SK-MEL-5 (cell line): ENCODE data around the gene UVRAG. TPM values are rescaled to one million over a fixed set of nuclear protein-coding genes. Genes with fewer than 3 reads are reported as not detected.

Source experiments
- DNase-seq: peaks from one replicate; pipeline ENCODE4 v3.0.0-alpha.2; 2016; ENCODE audit warnings: low read depth, low spot score
- in situ Hi-C: cut with HindIII; loops from 2 replicates; pipeline ENCODE4 v1.10.0; 2016; ENCODE audit warnings: low sequenced_read_pairs, high pct_unique_total_duplicates, low pct_unique_long_range_greater_than_20kb
- total RNA-seq: library from RNA; depleted of rRNA; stranded (reverse); fragments of >200 nt; shearing (Covaris generic); gene quantifications from 2 replicates; pipeline ENCODE4 v1.2.3, GENCODE V29; 2014

UVRAG gene
- total RNA-seq, 1 experiment from 2014 or later: 19.2 TPM

DNA sequence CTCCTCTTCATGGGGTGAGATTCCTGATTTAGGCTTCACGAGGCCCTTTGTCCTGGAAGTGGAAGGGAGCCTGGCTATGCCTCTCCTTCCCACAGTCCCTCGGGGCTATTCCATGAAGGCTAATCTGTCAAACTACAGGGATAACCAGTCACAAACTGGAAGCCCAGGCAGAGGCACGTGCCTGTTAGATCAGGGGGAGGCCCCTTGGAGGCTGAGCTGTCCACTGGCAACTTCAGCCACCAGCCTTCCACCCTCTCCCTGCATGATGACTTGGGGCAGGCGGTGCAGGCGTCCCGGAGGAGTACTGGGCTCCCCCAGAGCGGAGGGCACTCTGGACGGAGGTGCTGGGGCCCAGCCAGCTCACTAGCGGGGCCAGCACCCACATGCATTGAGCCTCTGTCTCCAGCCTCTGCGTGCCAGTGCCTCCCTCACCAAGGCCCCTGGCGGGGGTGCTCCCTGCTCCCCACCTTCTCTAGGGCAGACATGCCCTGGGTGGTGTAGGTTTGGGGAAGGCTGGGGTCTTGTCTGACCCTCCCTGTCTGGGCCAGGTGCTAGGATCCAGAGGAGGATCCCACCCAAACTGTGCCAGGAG lies 348.4 kb downstream of the UVRAG start:
- no peak for DNase-seq
- in situ Hi-C loops: no loop called here

DNA sequence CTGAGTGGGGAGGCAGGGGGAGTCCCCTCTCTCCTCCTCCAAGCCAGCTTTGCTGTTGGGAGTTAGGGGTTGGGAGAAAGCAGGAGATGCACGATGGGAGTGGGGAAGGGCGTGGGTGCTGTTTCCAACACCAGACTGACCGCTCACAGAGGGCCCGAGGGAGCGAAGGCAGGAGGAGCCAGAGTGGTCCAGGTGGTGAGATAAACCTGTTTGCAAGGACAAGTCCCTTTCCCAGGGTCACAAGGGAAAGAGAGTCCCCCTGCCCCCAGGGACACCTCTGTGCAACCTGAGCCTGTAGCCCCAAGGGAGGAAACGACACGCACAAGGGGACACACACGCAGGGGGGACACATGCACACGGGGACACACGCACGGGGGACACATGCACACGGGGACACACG lies 349.1 kb downstream of the UVRAG start:
- DNase-seq: no peak
- in situ Hi-C loops: no loop called here

DNA sequence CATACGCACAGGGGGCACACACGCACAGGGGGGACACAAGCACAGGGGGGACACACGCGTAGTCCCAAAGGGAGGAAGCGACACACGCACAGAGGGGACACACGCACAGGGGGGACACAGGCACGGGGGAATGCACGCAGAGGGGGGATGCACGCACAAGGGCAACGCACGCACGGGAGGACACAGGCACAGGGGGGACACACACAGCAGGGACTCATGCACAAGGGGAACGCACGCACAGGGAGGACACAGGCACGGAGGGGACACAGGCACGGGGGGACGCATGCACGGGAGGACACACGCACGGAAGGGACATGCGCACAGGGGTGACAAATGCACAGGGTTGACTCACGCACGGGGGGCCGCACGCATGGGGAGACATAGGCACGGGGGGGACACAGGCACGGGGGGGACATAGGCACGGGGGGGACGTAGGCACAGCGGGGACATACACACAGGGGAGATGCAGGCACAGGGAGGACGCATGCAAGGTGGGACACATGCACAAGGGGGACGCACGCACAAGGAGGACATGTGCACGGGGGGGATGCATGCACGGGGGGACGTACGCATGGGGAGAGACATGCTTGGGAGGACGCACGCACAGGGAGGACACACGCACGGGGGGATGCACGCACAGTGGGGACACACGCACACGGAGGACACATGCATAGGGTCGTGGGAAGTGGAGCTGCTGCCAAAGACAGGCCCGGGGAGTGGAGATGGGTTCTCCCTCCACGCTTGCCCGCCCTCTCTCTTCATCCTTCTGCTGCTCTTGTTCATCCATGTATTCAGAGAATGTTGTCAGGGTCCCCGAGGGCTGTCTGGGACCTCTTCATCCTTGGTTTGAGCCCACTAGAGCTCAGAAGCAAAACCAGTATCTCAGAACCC lies 350.1 kb downstream of the UVRAG start:
- in situ Hi-C loops: no loop called here
- DNase-seq: no peak

DNA sequence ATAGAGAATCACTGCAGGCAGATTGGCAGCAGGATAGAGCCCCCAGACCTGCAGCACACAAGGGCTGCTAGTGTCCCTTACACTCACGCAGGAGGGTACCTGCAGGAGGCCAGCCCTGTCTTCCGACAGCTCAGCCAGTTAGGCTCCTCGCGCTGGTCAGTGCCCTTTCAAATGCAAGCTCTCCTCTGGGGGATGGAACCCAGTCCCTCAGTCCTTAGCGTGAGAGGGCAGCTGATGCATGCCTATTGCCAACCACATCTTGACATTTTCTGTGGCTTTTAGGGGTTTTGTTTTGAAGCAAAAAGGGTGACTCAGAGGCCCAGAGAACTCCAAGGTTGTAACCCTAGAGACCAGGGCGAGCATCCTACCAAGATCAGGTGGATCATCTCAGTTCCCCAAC lies 351.3 kb downstream of the UVRAG start:
- no peak for DNase-seq

DNA sequence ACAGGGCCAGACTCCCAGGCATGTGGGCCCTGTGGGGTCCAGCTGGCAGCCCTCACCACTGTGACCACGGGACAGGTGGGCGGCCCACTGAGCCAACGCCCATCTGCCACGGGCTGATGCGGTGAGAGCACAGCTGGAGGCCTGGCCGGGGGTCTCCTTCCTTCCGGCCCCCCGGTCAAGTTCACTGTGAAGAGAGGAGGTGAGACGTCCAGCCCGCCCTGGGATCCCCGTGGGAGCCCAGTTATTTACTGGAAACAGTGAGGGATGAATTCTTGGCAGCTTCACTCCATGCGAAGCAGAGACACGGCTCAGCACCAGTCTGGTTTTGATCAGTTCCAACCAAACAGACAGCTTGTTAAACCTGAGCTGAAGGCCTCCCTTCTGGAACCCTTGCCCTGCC lies 352.6 kb downstream of the UVRAG start:
- DNase-seq: no peak
- in situ Hi-C loops: no loop called here

More for the DNA sequence above, 351.3 kb downstream of the UVRAG start:
- in situ Hi-C loops: no loop called here

DNA sequence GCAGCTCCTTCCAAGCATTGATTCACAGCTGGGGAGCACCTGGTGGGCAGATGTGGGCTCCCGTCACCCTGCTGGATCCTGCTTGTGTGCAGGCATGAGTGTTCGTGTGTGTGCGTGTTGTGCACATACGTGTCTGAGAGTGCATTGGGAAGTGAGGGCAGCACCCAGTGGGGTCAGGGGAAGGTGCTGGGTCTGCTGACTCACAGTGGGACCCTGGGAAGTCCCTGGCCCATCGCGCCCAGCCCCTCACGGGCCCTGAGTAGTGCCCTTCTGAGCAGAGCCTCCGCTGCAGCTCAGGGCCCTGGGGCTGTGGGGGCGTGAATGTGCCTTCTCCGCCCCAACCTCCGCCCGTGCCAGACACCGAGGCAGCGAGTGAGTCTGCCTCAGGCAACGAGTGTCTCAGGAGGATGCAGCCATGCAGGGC lies 354.5 kb downstream of the UVRAG start:
- in situ Hi-C loops: no loop called here
- DNase-seq: no peak

DNA sequence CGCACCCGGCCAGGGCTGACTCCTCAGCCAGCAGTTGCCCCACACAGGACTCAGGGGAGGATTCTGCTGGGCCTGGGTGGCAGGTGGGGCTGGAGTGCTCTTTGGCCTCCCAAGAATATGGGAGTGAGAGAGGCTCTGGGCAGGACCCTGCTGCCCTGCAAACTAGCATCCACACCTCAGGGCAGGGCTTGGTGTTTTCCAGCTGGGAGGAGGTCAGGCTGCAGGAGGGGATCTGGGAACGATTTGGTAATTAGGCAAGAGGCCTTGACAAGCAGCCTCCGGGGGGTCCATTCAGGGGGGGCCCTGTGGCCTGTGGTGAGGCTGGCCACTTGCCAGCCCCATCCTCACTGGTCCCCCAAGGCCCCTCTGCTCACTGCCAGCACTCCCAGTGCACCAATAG lies 355.5 kb downstream of the UVRAG start:
- in situ Hi-C loops: no loop called here
- DNase-seq: no peak

DNA sequence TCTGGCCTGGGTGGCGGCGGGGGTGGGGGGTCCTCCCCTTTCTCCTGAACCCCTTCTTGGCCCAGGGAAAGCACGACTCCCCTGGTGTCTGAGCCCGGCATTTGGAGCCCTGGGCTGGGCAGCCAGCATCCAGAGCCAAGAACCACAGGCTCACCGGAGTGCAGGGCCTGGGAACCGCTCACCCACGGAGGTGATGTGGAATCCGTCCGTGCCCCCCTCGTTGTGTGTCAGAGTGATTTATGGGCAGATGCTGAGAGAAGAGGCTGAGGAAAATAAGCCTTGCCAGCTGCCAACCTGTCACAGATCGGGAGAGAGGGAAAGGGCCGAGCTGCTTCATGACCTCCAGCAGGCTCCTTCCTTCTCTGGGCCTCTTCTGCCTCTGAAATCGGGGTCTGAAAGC lies 357.6 kb downstream of the UVRAG start:
- no peak for DNase-seq
- in situ Hi-C loops: no loop called here

DNA sequence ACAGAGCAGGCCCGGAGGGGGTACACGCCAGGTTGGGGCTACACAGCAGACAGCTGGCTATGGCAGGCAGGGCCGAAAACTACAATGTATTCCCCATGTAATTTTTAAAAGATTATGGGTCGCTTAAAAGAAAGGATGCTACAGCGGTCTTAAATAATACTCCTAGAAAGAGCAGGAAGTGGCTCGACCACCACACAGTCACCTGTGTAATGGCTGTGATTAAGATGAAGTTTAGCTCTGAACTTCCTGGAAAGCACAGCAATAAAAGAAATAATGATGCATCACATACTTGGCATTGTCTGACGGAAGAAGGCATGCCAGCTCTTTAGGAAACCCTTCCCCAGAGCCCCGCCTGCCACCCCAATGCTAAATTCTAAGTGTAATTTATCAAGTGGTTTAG lies 358.7 kb downstream of the UVRAG start:
- in situ Hi-C loops: no loop called here
- DNase-seq: no peak

DNA sequence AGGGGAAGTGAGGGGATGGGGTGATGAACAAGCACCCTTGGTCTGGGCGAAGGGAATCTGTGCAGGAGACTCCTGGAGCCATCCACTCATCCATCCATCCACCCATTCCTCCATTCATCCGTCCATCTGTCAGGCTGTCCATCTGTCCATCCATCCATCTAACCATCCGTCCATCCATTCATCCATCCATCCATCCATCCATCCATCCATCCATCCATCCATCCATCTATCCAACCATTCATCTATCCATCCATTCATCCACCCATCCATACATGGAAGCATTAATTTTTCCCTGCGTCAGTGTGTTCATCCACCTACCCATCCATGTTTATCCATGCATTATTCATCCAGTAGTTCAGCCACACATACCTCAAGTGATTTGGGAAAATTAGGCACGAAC lies 359.3 kb downstream of the UVRAG start:
- no peak for DNase-seq
- in situ Hi-C loops: no loop called here

DNA sequence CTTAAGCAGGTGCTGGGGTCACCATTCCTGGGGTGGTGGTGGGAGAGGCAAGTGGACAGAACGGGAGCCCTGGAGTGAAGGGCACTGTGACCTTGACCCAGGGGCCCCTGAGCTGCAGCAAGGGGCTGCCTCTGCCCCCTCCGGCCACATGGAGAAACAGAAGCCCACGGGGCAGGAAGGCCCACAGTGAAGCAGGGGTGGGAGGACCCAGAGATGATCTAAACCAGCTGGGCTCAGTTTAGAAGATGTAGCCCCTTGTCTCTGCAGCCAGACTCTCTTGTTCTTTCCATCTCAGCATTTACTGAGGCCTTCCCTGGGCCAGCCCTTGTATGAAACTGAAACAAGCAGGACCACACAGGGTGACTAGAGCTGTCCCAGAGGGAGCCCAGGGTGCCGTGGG lies 360.8 kb downstream of the UVRAG start:
- in situ Hi-C loops: no loop called here
- DNase-seq: no peak

DNA sequence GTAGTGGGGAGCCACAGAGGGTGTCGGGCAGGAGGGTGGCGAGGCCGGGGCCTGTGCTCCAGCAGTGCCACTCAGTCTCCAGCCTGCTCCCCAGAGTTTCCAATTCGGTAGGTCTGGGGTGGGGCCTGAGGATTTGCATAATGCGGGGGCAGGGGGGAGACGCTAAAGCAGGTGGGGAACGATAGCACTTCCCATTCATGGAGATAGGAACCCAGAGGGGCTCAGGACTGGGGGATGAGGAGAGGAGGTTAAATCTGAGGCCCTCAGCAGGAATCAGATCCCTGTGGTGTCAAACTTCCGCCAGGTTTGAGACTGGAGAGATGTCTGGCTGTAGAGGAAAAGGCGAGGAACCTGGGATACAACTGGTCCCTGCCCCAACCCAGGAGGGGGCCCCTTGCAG lies 361.5 kb downstream of the UVRAG start:
- in situ Hi-C loops: no loop called here

DNA sequence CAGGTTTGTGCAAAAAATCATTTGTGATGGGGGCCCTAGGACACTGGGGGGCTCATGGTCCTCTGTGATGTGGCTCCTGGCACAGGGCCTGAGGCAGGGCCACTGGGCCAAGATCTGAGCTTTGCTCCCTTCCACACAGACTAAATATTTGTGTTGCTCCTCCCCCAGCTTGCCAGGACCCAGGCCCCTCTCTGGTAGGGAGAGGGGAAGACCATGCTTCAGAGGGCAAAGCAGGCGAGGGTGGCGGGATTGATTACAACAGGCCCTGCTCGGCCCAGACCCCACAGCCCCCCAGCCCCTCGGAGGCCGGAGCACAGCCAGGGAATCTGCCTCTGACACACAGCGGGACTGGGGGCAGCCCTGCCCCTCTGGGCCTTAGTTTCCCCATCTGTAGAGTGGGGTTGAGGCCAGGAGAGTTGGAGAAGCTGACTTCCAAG lies 362.3 kb downstream of the UVRAG start:
- in situ Hi-C loops: no loop called here
- no peak for DNase-seq

More for the DNA sequence above, 361.5 kb downstream of the UVRAG start:
- no peak for DNase-seq

DNA sequence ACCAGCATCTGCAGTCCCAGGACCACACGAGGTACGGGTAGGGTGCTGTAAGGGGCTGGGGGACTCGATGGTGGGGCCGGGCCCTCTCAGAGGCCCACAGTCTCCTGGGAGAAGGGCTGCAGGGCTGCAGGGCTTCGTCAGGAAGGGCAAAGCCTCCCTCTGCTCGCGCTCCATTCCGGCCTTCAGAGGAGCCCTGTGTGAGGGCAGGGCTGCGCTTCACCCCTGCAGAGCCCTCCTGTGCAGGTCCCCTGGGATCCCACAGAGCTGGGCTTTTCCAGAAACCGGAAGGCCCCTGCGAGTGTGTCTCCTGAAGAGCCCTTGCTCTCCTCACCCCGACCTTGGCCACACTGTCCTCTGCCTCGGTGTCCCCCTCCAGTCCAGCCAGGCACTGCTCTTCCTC lies 364.1 kb downstream of the UVRAG start:
- DNase-seq: no peak
- in situ Hi-C loops: no loop called here

DNA sequence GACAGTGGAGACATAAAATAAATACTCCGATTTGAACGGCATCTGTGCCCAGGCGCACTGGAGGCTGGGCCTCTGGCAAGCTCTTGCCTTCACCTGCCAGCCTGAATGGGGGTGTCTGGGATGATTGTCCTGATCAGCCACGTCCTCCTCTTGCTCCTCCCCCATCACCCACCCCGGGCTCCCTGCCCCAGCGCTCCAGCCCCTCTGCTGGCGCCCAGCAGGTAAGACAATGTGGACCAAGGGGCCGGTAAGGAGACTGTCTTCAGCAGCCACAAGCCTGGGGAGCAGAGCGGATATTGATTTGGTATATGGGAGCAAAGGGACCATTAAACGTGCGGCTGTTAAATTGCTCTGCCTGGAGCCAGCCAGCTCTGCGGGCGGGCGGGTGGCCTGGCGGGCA lies 366.4 kb downstream of the UVRAG start:
- in situ Hi-C loops: no loop called here
- no peak for DNase-seq

DNA sequence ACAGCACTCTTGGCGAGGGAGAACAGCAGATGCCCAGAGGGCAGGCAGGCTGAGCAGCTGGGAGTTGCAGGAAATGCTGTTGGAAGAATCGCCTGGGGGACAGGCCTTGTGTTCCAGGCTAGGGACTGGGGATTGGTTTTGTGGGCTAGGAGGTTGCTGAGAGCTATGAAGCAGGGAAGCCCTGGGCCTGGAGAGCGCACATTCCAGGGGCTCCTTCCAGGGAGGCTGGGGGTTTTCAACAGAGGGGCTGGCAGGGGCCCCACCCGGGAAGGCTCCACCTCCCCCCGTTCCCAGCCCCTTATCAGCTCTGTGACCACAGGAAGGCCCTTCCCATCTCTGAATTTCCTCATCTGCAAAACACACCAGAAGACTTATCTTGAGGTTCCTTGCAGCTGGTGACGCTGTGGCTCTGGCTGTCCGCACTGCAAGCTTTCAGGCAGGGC lies 369.6 kb downstream of the UVRAG start:
- DNase-seq: no peak
- in situ Hi-C loops: no loop called here

DNA sequence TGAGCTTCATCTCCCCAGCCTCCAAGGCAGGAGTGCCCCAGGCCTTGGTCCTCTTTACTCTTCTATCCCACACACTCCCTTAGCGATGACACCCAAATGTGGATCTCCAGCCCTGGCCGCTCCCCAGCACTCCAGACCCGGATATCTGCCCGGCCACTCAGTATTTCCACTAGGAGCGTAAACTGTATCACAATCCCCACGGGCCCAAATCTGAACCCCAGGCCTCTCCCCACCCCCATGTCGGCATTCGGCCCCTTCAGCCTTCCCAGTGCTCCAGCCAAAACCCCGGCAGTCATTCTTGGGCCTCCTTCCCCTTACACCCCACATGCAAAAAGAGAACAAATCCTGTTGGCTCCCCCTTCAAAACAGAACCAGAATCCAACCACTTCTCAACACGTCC lies 370.5 kb downstream of the UVRAG start:
- in situ Hi-C loops: no loop called here

DNA sequence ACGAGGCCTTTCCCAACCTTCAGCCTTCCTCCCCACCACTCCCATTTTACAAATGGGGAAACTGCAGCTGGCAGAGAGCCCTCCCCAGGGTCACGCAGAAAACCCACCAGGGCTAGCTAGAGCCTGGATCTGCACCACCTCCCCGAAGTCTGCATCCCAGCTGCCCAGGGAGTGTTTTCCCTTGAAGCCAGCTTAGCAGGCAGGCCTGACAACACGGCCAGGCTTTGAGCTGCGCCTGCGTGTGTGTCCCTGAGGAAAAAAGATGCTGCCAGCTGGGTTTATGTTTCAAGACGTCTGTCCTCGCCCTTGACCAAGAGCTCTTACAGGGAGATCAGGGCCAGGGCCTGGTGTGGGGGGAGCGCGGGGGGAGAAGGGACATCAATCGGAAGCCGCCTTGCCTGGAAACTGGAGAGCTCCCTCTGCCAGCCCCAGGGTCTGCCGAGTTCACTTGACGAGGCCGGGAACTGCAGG lies 371.0 kb downstream of the UVRAG start:
- in situ Hi-C loops: no loop called here
- DNase-seq: no peak

More for the DNA sequence above, 370.5 kb downstream of the UVRAG start:
- no peak for DNase-seq

DNA sequence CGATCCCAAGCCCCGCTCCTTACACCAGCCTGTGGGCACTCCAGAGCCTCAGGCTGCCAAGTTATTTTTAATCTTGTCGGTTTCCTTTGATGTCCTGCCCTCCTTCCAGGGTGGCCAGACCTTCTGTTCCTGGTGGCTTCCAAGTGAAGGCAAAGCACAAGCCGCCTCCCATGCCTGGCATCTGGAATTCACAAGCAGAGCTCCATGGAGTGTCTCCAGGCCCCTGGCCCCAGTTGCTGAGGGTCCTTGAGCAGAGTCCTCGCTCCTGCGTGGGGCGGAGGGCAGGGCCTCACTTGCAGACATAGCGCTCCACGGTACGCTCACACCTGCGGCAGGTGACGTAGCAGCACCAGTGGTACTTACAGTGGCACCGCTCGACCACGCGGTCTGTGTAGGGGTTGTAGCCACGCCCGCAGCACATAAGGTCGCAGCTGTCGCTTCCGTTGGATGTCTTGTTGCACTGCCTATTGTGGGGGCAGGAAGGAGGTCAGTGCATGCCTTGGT lies 371.8 kb downstream of the UVRAG start:
- no peak for DNase-seq
- in situ Hi-C loops: no loop called here
